Vagina (tissue), 2 donors: ENCODE measurements around the gene ECE1. TPM values are rescaled to one million over a fixed set of nuclear protein-coding genes. Genes with fewer than 3 reads are reported as not detected.

ENCODE experiments used
- DNase-seq, 2 donors: peaks; one replicate each; pipeline ENCODE4 v3.0.0-alpha.2; 2017; ENCODE audit errors: extremely low spot score in 2 of 2
- H3K27ac ChIP-seq: fragments of 200-600 bp; sonication (generic); one replicate; pipeline ENCODE4 v1.5.1; 2019
- H3K27me3 ChIP-seq: fragments of 200-600 bp; sonication (generic); one replicate; pipeline ENCODE4 v1.5.1; 2019
- H3K36me3 ChIP-seq, 2 donors: fragments of 200-600 bp; sonication (generic); one replicate each; pipeline ENCODE4 v1.5.1; 2017 to 2019
- H3K4me1 ChIP-seq: fragments of 200-600 bp; sonication (generic); one replicate; pipeline ENCODE4 v1.5.1; 2019
- H3K4me3 ChIP-seq, 2 donors: fragments of 200-600 bp; sonication (generic); 1 replicate in 1 of 2; 2 replicates in 1 of 2; pipeline ENCODE4 v1.5.1; 2016 to 2019
- H3K9me3 ChIP-seq: fragments of 200-600 bp; sonication (generic); one replicate; pipeline ENCODE4 v1.5.1; 2019
- POLR2A ChIP-seq, 2 donors: fragments of 450-650 bp; IDR thresholded peaks; one replicate each; pipeline ENCODE4 v1.6.1; 2017; ENCODE audit warnings: antibody characterized with exemption in 2 of 2, mild to moderate bottlenecking in 2 of 2, moderate library complexity in 2 of 2
- POLR2AphosphoS5 ChIP-seq, 2 donors: sonication (generic); formaldehyde crosslinking; IDR thresholded peaks; one replicate each; pipeline ENCODE4 v1.9.0; 2017; ENCODE audit warnings: antibody characterized with exemption in 2 of 2, mild to moderate bottlenecking in 2 of 2, low read depth in 1 of 2; ENCODE audit not compliant: insufficient read depth in 1 of 2
- intact Hi-C: fragments of 100-400 bp; cut with DNase I; formaldehyde crosslinking; loops from one replicate; pipeline ENCODE4 v1.15.1; 2023
- total RNA-seq: library from RNA; depleted of rRNA; stranded (reverse); fragments of >200 nt; gene quantifications from one replicate; pipeline ENCODE4 v1.2.3, GENCODE V29; 2016
- TF ChIP-seq, protein P1 (sequence below), 3 experiments: fragments of 450-650 bp in 2 of 3; fragments of 200-600 bp in 1 of 3; sonication (generic) in 1 of 3; IDR thresholded peaks; one replicate each; pipeline ENCODE4 v1.5.1; 2017 to 2019; ENCODE audit warnings: antibody characterized with exemption in 3 of 3, mild to moderate bottlenecking in 2 of 3, moderate library complexity in 2 of 3

ECE1 gene
- total RNA-seq, 1 donor from 2014 or later, result 93.8 TPM

DNA sequence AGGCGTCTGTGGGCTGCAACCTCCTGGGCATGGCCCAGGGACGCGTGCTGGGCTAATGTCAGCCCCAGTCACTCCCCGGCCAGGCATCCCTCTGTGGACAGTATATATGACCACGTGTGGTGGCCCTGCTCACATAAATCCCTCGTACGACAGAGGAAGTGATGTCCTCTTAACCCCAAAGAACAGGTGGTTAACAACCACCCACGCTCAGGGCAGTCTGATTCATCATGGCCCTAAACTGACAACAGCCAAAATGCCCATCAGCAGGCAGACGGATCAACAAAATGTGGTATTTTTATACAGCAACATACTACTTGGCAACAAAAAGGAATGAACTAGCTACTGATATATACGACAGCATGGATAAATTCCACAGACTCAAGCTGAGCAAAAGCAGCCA, 51.0 kb downstream of the ECE1 start:
- Histone ChIP-seq H3K27me3 (no peaks in the 10 kb centered on the region), H3K4me3 (no peak overlapping the region), H3K27ac (no peak overlapping the region), H3K4me1 (no peaks in the 10 kb centered on the region), H3K9me3 (no peaks in the 10 kb centered on the region), H3K36me3 (peaks cover 0 to 62% of the 10 kb centered on the region in 2 donors)
- no peak for DNase-seq
- intact Hi-C loops, result no loop called here
- no peak for TF ChIP-seq POLR2AphosphoS5 (IDR thresholded peaks at IDR 0.05; ENCODE audit: insufficient read depth in 1 of 2, low read depth in 1 of 2)
- TF ChIP-seq, protein P1, sequence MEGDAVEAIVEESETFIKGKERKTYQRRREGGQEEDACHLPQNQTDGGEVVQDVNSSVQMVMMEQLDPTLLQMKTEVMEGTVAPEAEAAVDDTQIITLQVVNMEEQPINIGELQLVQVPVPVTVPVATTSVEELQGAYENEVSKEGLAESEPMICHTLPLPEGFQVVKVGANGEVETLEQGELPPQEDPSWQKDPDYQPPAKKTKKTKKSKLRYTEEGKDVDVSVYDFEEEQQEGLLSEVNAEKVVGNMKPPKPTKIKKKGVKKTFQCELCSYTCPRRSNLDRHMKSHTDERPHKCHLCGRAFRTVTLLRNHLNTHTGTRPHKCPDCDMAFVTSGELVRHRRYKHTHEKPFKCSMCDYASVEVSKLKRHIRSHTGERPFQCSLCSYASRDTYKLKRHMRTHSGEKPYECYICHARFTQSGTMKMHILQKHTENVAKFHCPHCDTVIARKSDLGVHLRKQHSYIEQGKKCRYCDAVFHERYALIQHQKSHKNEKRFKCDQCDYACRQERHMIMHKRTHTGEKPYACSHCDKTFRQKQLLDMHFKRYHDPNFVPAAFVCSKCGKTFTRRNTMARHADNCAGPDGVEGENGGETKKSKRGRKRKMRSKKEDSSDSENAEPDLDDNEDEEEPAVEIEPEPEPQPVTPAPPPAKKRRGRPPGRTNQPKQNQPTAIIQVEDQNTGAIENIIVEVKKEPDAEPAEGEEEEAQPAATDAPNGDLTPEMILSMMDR (IDR thresholded peaks at IDR 0.05), result no peak
- TF ChIP-seq POLR2A (IDR thresholded peaks at IDR 0.05), result no peak

DNA sequence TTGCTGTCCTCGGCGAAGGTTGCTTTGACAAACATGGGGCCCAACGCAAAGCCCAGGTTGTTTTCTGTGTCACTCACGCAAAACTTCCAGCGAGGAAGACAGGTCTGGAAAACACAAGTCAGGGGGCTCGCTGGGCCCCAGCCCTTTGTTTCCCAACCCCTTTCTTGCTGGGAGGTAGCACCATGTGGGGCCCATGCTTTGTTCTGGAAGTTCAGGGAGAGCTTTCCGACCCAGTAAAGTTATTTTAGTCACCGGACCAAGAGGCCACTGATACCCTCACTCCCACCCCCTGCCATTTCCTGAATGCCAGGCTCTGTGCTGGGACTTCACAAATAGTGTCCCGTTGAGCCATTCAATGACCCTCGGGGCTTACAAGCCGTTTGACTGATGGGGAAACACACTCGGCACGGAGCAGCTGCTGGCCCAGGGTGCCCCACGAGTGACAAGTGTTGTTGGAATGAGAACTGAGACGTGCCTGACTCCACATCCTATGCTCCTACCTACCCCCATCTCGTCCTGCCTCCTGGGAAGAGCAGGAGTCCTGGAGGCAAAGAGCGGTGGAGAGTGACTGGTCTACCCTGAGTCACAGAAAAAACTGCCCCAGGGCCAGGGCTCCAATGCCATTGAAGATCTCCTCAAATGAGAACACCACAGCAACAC, 52.0 kb downstream of the ECE1 start:
- Histone ChIP-seq H3K9me3 (no peaks in the 10 kb centered on the region), H3K4me3 (no peak overlapping the region), H3K27me3 (no peaks in the 10 kb centered on the region), H3K27ac (no peak overlapping the region), H3K4me1 (no peaks in the 10 kb centered on the region), H3K36me3 (peaks cover 0 to 60% of the 10 kb centered on the region in 2 donors)
- intact Hi-C loops, result no loop called here
- TF ChIP-seq, protein P1 (IDR thresholded peaks at IDR 0.05), result no peak
- TF ChIP-seq POLR2A (IDR thresholded peaks at IDR 0.05), result no peak
- no peak for TF ChIP-seq POLR2AphosphoS5 (IDR thresholded peaks at IDR 0.05; ENCODE audit: insufficient read depth in 1 of 2, low read depth in 1 of 2)
- DNase-seq, result no peak

DNA sequence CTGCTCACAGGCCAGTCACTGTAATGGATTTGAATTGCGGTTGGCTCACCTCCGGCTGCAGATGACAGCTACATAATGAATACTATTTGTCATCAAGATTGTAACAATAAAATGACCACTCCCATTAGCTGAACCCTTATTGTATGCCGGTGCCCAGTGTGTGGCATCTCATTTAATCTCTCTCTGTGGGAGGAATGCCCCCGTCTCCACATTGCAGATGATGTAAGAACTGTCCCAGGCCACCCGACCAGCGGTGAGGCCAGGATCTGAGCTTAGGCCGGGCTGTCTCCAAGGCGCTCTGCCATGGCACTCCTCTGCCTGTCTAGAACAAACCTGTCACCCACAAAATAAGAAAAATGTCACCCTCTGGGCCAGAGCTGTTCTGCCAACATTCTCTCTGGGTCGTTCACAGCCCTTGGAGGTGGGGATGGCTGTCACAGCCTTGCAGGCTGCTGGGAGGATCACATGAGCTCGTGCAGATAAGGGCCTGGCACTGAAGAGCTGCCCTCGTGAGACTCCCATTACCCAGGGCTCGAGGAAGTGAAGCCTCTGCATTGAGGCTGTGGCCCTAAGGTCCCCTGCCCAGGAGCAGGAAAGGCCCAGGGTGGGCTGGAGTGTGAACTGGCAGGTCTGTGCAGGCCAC, 52.7 kb downstream of the ECE1 start:
- Histone ChIP-seq H3K9me3 (no peaks in the 10 kb centered on the region), H3K27ac (no peak overlapping the region), H3K4me1 (no peaks in the 10 kb centered on the region), H3K36me3 (peaks cover 0 to 60% of the 10 kb centered on the region in 2 donors), H3K27me3 (no peaks in the 10 kb centered on the region), H3K4me3 (no peak overlapping the region)
- intact Hi-C loops, result no loop called here
- no peak for DNase-seq
- TF ChIP-seq, protein P1 (IDR thresholded peaks at IDR 0.05), result no peak
- no peak for TF ChIP-seq POLR2AphosphoS5 (IDR thresholded peaks at IDR 0.05; ENCODE audit: insufficient read depth in 1 of 2, low read depth in 1 of 2)
- TF ChIP-seq POLR2A (IDR thresholded peaks at IDR 0.05), result no peak

DNA sequence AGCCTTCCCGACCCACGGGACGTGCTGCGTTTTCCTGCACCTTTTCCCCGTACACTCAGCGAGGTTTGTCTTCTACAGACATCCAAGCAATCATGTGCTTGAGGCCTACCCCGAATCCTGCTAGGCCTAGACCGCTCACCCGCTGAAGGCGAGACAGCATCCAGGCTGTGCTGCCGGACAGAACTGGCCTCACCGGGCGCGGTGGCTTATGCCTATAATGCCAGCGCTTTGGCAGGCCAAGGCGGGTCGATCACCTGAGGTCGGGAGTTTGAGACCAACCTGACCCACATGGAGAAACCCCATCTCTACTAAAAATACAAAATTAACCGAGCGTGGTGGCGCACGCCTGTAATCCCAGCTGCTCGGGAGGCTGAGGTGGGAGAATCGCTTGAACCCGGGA, 54.1 kb downstream of the ECE1 start:
- H3K4me3 ChIP-seq, result no peak overlapping the region
- peaks cover 0 to 56% of the 10 kb centered on the region in 2 donors for H3K36me3 ChIP-seq
- no peak for DNase-seq
- intact Hi-C loops, result no loop called here
- no peaks in the 10 kb centered on the region for H3K9me3 ChIP-seq
- TF ChIP-seq POLR2A (IDR thresholded peaks at IDR 0.05) (no peak), POLR2AphosphoS5 (IDR thresholded peaks at IDR 0.05; ENCODE audit: insufficient read depth in 1 of 2, low read depth in 1 of 2) (no peak)
- TF ChIP-seq, protein P1 (IDR thresholded peaks at IDR 0.05), result no peak
- no peaks in the 10 kb centered on the region for H3K4me1 ChIP-seq
- no peak overlapping the region for H3K27ac ChIP-seq
- no peaks in the 10 kb centered on the region for H3K27me3 ChIP-seq

DNA sequence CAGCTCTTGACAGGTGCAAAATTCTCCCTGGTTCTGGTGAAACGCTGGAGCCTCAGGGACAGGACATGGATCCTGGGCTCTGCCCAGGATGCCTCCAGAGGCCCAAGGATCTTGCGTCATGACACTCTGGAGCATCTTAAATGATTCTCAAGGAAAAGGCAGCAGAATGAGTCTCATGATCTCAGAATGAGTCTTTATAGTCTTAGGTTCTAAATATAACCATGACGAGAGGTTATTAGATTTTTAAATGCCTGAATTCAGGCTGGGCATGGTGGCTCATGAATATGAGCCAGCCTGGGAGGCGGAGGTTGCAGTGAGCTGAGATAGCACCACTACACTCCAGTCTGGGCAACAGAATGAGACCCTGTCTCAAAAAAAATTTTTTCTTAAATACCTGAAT, 55.5 kb downstream of the ECE1 start:
- Histone ChIP-seq H3K9me3 (no peaks in the 10 kb centered on the region), H3K27me3 (no peaks in the 10 kb centered on the region), H3K4me1 (no peaks in the 10 kb centered on the region), H3K4me3 (no peak overlapping the region), H3K27ac (no peak overlapping the region), H3K36me3 (peaks cover 0 to 68% of the 10 kb centered on the region in 2 donors)
- no peak for DNase-seq
- no peak for TF ChIP-seq POLR2A (IDR thresholded peaks at IDR 0.05)
- no peak for TF ChIP-seq POLR2AphosphoS5 (IDR thresholded peaks at IDR 0.05; ENCODE audit: insufficient read depth in 1 of 2, low read depth in 1 of 2)
- TF ChIP-seq, protein P1 (IDR thresholded peaks at IDR 0.05), result no peak
- intact Hi-C loops, result no loop called here
